Adrenal gland (tissue), 12 donors: ENCODE data around the gene NPFFR1. TPM values are rescaled to one million over a fixed set of nuclear protein-coding genes. Genes with fewer than 3 reads are reported as not detected.

Experiments used
- DNase-seq, 7 donors: peaks; one replicate each; pipeline ENCODE4 v3.0.0-alpha.2; 2019 to 2020
- H3K27ac ChIP-seq, 5 donors: fragments of 200-600 bp; sonication (generic) in 4 of 5; 1 replicate in 3 of 5; 2 replicates in 2 of 5; pipeline versions ENCODE4 v1.5.1 to v1.8.0; 2016 to 2020; ENCODE audit warnings: mild to moderate bottlenecking in 1 of 5
- H3K27me3 ChIP-seq: fragments of 200-600 bp; 2 replicates; pipeline ENCODE4 v1.8.0; 2021
- H3K36me3 ChIP-seq, 2 donors: fragments of 200-600 bp; replicated peaks in 1 of 2; 1 replicate in 1 of 2; 2 replicates in 1 of 2; pipeline versions ENCODE4 v1.5.1 to v1.8.0; 2018 to 2022
- H3K4me1 ChIP-seq, 2 donors: fragments of 200-600 bp; replicated peaks in 1 of 2; 1 replicate in 1 of 2; 2 replicates in 1 of 2; pipeline versions ENCODE4 v1.5.1 to v1.8.0; 2018 to 2021
- H3K4me3 ChIP-seq, 4 donors: fragments of 200-600 bp; sonication (generic) in 3 of 4; one replicate each; pipeline ENCODE4 v1.5.1; 2016 to 2018
- H3K9me3 ChIP-seq, 3 donors: fragments of 200-600 bp; sonication (generic) in 1 of 3; replicated peaks in 1 of 3; 1 replicate in 2 of 3; 2 replicates in 1 of 3; pipeline versions ENCODE4 v1.5.1 to v1.8.0; 2016 to 2021
- POLR2A ChIP-seq, 2 donors: fragments of 450-650 bp; IDR thresholded peaks; one replicate each; pipeline ENCODE4 v1.6.1; 2017; ENCODE audit warnings: antibody characterized with exemption in 2 of 2, mild to moderate bottlenecking in 2 of 2, moderate library complexity in 1 of 2
- whole genome bisulfite sequencing, 4 donors: extraction: QIAGEN DNeasy Blood & Tissue Kit in 2 of 4; methylation state at CpG; one replicate each; pipeline versions ENCODE4 v1.1.5 to v1.1.7; 2013 to 2017; 5-methylcytosine and 5-hydroxymethylcytosine counted together
- intact Hi-C, 2 donors: fragments of 100-400 bp; cut with DNase I; formaldehyde crosslinking; loops; one replicate each; pipeline versions ENCODE4 v1.14.1 to v1.15.0; 2022 to 2023
- polyA plus RNA-seq, 3 donors: library from polyadenylated mRNA; stranded (reverse); fragments of 200-250 nt in 2 of 3; fragments of 350-450 nt in 1 of 3; fragmentation: Illumina TruSeq in 1 of 3; extraction: RNeasy Lipid Tissue Mini Kit (QIAGEN cat#74804) in 1 of 3; gene quantifications; one replicate each; pipeline ENCODE4 v1.2.3, GENCODE V29; 2013 to 2014
- total RNA-seq, 9 donors: library from RNA; depleted of rRNA in 4 of 9; stranded (reverse); fragments of >200 nt in 4 of 9; fragments of 120-200 nt in 1 of 9; fragmentation: NEBNext Ultra II Directional in 1 of 9; extraction: Animal tissue kit (Norgen Biotek cat#: 25700) in 1 of 9; gene quantifications; one replicate each; pipeline versions ENCODE4 v1.1.0 to v1.2.4, GENCODE V29; 2013 to 2023
- TF ChIP-seq, protein P1 (sequence below), 6 experiments: fragments of 450-650 bp in 4 of 6; fragments of 200-600 bp in 2 of 6; sonication (generic) in 1 of 6; IDR thresholded peaks; 1 replicate in 5 of 6; 2 replicates in 1 of 6; pipeline versions ENCODE4 v1.5.1 to v1.8.0; 2016 to 2021; ENCODE audit warnings: antibody characterized with exemption in 6 of 6, mild to moderate bottlenecking in 2 of 6, moderate library complexity in 1 of 6
- donor health status: healthy with polysubstance abuse.
- donor health status: Bipolar disorder and iron deficiency.
- donor health status: DM: yes; HTN: yes; CAD: no.
- donor health status: DM: no; HTN: no; CAD: no.
- donor health status: DM: no; HTN: no; CAD: no.
- donor health status: DM: yes; HTN: yes; CAD: no.

The NPFFR1 gene
- total and polyA plus RNA-seq, 12 donors = under 0.01 to 0.24 (median 0.03) TPM; not detected in 7

DNA sequence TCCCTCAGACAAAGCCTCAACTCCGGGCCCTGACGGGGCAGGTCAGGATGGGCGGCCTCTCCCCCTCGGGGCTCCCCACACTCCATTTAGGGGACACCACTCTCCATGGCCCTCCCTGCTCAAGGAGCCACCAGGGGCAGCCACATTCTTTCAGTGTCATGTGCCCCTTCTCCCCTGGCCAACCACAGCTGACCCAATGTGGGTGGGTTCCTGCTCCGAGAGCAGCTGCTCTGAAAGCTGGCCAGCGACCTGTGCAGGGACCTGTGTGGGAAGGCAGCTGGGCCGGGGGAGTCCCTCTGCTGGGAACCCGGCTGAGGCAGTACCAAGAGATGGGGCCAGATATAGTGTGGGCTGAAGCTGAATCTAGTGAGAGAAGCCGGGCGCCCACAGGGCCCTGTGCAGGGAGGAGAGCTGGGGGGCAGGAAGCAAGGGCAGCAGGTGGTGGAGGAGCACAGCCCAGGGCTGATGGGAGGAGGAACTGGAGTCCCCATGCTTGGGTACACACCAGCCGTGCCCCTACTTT is 40.6 kb upstream of the NPFFR1 start:
- no peaks in the 10 kb centered on the region for H3K36me3 ChIP-seq
- no peak for DNase-seq
- H3K4me1 ChIP-seq = no peaks in the 10 kb centered on the region
- TF ChIP-seq POLR2A (IDR thresholded peaks at IDR 0.05) = no peak
- no peak overlapping the region for H3K27ac ChIP-seq
- 63 to 83% (median 72%) methylated on average over 4 to 11 of the region's 11 CpGs for WGBS, 4 donors
- H3K27me3 ChIP-seq = no peaks in the 10 kb centered on the region
- H3K9me3 ChIP-seq = no peaks in the 10 kb centered on the region
- intact Hi-C loops = no loop called here
- no peak overlapping the region for H3K4me3 ChIP-seq

DNA sequence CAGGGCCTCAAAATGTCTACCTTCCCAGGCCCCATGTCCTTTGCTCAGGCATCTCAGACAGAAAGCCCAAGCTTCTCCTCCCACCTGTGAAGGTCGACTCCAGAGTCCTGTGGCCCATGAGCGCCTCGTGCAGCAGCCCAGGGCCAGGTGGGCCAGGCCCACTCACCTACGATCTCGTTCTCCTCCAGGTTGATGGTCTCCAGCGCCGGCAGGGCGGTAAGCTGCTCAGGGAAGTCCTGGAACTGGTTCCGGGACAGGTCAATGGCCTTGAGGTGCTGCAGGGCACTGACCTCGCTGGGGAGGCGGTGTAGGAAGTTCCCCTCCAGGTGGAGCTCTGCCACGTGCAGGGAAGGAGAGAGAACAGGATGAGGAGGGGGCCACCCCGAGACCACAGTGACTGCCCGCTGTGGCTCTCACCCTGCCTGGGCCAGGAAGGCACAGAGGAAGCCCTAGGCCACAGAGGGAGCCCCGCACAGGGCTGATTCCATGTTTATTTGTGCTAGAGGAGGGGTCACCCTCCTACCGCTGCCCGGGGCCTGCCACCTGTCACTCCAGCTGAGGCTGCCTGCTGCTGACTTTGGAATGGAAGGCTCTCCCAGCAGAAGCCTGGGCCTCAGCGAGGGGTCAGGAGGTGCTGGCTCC is 40.0 kb upstream of the NPFFR1 start:
- H3K27me3 ChIP-seq = no peaks in the 10 kb centered on the region
- H3K36me3 ChIP-seq = no peaks in the 10 kb centered on the region
- intact Hi-C loops = no loop called here
- 80 to 85% (median 82%) methylated on average over 3 to 18 of the region's 18 CpGs for WGBS, 4 donors
- no peaks in the 10 kb centered on the region for H3K4me1 ChIP-seq
- TF ChIP-seq, protein P1, sequence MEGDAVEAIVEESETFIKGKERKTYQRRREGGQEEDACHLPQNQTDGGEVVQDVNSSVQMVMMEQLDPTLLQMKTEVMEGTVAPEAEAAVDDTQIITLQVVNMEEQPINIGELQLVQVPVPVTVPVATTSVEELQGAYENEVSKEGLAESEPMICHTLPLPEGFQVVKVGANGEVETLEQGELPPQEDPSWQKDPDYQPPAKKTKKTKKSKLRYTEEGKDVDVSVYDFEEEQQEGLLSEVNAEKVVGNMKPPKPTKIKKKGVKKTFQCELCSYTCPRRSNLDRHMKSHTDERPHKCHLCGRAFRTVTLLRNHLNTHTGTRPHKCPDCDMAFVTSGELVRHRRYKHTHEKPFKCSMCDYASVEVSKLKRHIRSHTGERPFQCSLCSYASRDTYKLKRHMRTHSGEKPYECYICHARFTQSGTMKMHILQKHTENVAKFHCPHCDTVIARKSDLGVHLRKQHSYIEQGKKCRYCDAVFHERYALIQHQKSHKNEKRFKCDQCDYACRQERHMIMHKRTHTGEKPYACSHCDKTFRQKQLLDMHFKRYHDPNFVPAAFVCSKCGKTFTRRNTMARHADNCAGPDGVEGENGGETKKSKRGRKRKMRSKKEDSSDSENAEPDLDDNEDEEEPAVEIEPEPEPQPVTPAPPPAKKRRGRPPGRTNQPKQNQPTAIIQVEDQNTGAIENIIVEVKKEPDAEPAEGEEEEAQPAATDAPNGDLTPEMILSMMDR (IDR thresholded peaks at IDR 0.05) = no peak
- TF ChIP-seq POLR2A (IDR thresholded peaks at IDR 0.05) = no peak
- no peak overlapping the region for H3K27ac ChIP-seq
- H3K9me3 ChIP-seq = no peaks in the 10 kb centered on the region
- H3K4me3 ChIP-seq = no peak overlapping the region
- DNase-seq = no peak

DNA sequence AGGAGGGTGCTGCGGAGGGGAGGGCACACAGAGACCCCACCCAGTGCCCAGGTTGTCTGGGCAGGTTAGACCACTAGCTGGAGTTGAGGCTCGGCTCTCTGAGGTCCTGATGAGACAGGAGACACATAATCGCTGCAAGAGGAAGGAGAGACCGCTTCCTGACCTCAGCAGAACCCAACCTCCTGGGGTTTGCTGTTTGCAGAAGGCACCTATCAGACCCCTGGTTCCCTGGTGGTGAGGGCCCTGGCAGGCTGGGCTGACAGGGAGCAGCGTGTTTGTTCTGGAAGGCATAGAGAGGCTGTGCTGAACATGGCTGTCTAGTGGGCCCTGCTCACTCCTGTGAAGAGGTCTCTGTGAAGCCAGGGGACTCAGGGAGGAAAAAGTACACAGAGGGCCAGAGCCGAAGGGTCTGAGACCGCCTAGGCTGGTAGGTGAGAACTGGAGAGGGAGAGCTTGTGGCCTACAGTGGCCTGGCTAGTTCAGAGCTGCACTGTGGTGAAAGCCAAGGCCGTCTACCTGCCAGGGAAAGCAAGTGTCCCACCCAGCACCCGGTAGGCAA is 39.4 kb upstream of the NPFFR1 start:
- WGBS, 4 donors = 89 to 96% (median 94%) methylated on average over 7 to 9 of the region's 9 CpGs
- Histone ChIP-seq H3K27me3 (no peaks in the 10 kb centered on the region), H3K4me1 (no peaks in the 10 kb centered on the region), H3K4me3 (no peak overlapping the region), H3K27ac (no peak overlapping the region), H3K36me3 (no peaks in the 10 kb centered on the region), H3K9me3 (no peaks in the 10 kb centered on the region)
- intact Hi-C loops = no loop called here
- TF ChIP-seq, protein P1 (IDR thresholded peaks at IDR 0.05) = no peak
- no peak for TF ChIP-seq POLR2A (IDR thresholded peaks at IDR 0.05)
- no peak for DNase-seq

DNA sequence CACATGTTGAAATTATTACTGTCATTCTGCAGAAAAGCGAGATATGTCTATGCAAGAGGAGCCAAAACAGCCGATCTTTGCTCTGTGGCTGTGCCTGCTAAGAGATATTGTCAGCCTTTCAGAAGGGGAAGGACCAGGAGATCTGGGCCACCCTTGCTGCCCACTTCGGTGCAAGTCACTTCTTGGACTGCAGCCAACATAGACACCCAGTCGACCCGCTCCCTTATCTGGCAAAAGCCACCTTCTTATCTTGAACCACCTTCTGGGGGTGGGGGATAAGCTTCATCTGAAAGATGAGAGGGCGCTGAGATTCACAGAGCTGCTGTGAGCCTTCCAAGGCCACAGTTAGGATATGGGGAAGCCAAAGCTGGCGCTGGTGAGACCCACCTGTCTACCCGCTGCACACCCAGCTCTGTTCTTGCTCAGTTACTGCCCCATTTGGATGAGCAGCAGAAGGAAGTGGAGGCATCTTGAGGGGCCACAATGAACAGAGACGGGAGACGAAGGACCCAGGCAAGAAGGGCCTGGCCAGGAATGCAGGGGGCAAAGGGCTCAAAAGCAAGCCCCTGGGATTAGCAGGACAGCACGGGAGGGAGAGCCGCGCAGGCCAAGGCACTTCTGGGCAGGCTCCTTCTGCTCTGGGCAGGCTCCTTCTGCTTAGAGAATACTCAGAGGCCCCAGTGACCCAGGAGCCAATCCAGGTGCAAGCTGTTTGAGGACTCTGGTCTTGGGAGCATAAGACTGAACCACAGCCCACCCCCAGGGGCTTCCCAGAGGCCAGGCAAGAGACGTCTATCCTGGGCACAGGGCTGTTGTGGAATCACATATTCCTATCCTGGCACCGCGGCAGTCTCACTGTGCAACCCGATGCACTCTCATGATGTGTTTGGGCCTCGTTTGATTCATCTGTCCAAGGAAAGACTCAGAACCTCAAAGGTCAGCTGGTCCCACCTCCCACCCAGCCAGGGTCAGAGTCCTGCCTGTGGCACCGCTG is 38.4 kb upstream of the NPFFR1 start:
- WGBS, 4 donors = 89 to 94% (median 92%) methylated on average over 15 to 19 of the region's 19 CpGs
- intact Hi-C loops = no loop called here
- Histone ChIP-seq H3K4me1 (peaks cover 0 to 2% of the 10 kb centered on the region in 2 donors), H3K27ac (no peak overlapping the region), H3K27me3 (no peaks in the 10 kb centered on the region), H3K36me3 (no peaks in the 10 kb centered on the region), H3K4me3 (no peak overlapping the region), H3K9me3 (no peaks in the 10 kb centered on the region)
- TF ChIP-seq, protein P1 (IDR thresholded peaks at IDR 0.05) = no peak
- TF ChIP-seq POLR2A (IDR thresholded peaks at IDR 0.05) = no peak
- DNase-seq = no peak
